GM18505 (cell line): Measurements from ENCODE around the gene CTU1.

ENCODE experiments used
- ATAC-seq: cut with Tn5 transposase; IDR thresholded peaks from one replicate; pipeline ENCODE4 v1.9.1; 2021; ENCODE audit not compliant: unreplicated experiment
- POLR2A ChIP-seq: IDR thresholded peaks from 4 replicates; pipeline ENCODE4 v1.6.1; 2011; ENCODE audit warnings: borderline replicate concordance; ENCODE audit not compliant: insufficient read depth, insufficient read length; ENCODE audit errors: extremely low read depth

CTU1 gene

DNA sequence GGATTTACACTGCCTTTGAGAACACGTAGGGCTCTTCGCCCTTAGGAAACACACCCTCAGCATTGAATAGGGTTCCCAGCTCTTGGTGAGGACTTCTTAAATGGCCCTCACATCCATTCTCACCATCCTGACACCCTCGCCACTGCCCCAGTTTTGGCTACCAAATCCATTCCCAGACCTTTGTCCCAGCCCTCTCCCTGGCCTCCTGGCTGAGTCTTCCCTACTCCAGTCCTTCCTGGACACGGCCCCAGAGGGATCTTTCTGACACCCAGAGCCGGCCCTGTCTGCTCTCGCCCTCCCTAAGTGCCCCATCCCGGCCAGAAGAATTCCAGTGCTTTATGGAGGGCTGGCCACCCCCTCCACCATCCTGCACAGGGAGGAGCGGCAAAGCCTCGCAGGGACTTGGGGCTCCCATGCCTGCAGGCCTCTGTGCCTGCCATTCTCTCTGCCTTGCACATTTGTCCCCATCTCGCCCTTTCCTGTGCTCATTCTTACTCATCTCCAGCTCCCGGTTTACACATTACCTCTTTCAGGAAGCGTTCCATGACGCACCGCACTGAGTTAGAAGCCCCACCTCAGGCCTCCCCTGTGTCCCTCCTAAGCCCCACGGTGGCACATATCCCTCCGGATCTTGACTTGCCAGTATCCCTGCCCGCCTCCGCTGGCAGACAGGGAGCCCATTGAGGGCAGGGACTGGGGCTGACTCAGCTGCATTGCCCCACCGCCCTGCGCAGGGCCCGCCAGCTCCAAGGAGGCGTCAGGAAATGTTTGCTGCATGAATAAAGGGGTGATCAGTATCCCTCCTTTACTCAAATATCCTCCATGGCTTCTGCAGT, 14.5 kb downstream of the CTU1 start:
- no peak for ATAC-seq
- TF ChIP-seq POLR2A = no peak

DNA sequence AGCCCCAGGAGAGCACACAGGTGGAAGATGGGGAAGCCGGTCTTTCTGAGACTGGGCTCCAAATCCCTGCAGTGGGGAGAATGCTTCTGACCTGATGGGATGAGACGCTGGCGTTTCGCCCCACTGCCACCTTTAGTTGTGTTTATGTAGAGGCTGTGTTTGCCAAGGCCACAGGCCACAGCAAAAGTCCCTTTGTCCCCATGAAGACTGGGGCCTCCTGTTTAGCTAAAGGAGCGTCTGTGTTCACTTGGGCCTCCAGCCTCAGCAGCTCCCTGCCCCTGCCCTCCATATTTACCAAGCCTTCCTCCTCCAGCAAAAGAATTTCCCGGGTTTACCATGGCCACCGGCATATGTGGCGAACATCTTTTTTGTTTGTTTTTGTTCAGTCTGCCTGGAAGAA, 15.1 kb downstream of the CTU1 start:
- TF ChIP-seq POLR2A = no peak
- ATAC-seq = no peak

- no peak for TF ChIP-seq POLR2A
- no peak for ATAC-seq
Observed at GRCh38 chr19:51091895-51092873, 16.0 kb downstream of the CTU1 start.

DNA sequence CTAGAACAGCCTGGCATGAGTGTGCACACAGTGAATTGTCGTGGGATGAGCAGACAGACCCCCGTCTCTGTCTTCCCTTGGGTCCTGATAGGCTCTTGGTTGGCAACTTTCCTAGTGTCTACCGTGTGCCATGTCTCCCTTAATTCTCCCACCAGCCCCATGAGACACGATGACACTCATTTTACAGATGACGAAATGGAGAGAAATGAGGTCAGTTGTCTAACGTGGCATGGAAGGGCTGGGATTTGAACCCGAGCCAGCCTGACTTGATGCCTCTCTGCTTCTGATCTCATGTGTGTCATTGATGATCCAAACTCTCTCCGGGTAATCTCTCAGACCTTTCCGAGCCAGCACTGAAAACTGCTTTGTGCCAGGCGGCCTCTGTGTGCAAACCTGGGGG, 17.1 kb downstream of the CTU1 start:
- no peak for TF ChIP-seq POLR2A

DNA sequence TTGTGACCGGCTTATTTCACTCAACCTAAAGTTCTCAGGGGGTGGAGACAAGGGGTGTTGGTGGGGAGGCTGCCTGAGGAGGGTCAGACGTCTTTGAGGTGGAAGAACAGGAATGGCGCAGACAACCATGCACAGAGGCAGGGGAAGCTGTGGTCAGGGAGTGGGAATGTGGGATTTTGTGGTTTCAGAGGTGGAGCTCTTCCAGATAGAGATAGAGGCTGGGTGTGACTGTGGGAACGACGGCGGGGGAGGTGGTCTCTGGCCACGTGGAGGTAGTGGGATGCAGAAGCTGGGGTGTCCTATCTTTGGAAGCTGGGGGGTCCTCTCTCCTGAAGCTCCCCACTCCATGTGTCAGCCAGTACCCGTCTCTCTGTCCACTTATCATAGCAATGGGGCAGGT, 17.7 kb downstream of the CTU1 start:
- no peak for TF ChIP-seq POLR2A

More for the DNA sequence above, 17.1 kb downstream of the CTU1 start:
- ATAC-seq = no peak

DNA sequence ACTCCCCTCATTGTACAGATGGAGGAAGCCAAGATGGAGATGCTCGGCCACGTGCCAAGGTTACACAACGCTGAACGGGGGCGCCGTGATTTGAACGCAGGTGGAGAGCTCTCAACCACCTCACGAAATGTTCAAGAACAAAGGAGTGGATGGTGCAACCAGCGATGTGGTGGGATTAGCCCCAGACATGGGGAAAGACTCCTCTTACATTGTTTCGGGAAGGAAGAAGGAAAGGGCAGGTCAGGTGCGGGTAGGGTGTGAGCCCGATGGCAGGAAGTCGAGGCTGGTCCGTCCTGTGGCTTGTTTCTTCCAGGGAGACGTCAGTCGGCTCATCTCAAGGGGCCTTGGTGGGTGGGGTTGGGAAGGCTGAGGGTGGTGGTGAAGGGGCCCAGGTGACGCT, 18.4 kb downstream of the CTU1 start:
- ATAC-seq = no peak
- TF ChIP-seq POLR2A = no peak

More for the DNA sequence above, 17.7 kb downstream of the CTU1 start:
- ATAC-seq = no peak

DNA sequence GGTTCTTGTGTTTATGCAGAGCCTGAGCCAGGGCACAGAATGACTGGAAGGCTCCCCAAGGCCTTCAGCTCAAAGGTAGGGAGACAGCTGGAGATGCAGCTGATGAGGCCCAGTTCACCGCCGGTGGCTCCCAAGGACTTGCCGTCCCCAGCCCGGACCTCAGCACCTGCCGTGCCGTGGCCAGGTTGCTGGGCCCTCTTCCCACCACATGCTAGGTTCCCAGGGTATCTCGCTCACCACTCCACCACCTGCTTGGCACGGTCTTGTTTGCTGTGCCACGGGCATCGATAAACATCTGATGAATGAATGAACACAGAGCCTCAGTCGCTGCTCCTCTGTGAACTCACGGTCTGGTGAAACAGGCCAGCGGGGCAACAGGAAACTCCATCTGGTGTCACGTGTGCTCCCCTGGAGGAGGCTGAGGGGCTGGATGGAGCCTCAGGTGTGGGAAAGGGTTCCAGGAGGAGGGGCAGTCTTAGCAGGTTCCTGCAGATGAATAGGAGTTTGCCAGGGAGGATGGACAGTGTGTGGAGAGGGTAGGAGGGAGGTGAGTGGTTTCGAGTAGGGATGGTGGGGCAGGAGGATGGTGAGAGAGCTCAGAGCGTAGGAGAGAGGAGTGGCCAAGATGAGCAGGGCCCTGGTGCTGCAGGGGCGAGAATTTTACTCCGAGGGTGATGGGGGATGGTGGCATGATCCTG, 21.9 kb downstream of the CTU1 start:
- no peak for ATAC-seq
- TF ChIP-seq POLR2A = no peak

DNA sequence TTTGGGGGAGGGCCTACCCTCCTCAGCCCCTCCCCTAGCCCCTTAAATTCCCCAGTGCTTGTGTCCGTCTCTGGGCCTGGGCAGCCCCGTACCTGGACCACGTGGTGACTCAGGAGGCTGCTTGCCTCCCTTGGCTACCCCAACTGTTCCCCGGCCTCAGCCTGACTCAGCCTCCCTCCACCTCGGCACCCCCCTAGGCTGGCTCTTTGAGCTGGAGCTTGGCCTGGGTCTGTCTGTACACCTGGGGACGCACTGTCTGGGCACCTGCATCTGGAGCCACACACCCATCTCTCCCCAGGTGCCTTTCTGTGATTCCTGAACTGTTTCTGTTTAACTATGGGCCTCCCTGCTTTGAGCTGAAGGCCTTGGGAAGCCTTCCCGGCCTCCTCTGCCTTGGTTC, 23.7 kb downstream of the CTU1 start:
- no peak for ATAC-seq
- no peak for TF ChIP-seq POLR2A

- ATAC-seq = no peak
- no peak for TF ChIP-seq POLR2A
Observed at GRCh38 chr19:51083783-51084182, 24.4 kb downstream of the CTU1 start.

DNA sequence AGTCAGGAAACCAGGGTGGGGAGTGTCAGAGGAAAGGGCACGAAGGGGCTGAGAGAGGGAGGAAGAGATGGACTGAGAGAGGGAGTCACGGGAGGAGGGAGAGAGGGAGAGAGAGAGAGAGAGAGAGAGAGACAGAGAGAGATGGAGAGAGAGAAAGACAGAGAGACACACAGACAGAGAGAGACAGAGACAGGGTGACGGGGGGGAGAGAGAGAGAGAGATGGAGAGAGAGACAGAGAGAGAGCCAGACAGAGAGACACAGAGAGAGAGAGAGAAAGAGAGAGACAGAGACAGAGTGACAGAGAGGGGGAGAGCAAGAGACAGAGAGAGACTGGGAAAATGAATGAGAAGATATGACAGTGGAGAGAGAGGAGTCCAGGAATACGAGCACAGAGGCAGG, 25.0 kb downstream of the CTU1 start:
- no peak for TF ChIP-seq POLR2A
- ATAC-seq = no peak

DNA sequence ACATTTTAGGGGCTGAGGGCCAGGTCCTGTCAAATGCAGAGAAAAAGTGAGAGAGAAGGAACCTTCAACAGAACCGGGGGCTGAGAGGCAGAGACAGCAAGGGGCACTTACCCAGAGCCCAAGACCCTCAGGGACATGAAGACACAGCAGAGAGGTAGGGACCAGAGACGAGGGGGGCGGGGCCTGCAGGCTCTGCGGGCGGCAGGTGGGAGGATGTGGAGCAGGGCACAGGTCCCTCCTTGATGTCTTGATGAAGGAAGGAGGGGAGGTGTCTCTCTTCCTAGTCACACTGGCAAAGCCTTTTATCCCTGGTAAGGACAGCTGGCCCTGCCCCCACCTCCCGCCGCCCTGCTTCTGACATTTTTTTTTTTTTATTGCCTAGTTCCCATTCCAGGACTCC, 25.6 kb downstream of the CTU1 start, which contains the start of gene KLK14:
TSS of gene KLK14 (minus strand) at position 277 of the 400 bp plus-strand sequence. CDS start at position 4, 273 bp downstream.
- no peak for TF ChIP-seq POLR2A
- ATAC-seq = no peak

DNA sequence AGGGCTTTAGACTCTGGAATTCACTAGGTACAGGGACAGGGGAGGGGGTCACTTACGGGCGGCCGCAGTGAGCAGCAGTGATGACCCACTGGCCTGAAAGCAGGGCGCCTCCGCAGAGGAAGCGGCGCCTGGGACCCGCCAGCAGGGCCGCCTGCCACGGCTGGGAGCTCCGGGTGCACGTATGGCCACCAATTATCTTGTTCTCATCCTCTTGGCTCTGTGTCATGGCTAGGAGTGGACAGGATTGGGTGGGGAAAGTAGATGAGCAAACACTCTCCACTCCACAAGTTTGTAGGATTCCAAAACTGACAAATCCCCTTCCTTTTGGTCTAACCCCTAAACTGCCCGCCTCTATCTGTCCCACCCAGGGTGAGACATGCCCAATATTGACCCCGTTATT, 26.7 kb downstream of the CTU1 start:
- no peak for TF ChIP-seq POLR2A
- no peak for ATAC-seq
